CD4-positive, alpha-beta T cell treated with Interleukin-10 for 1 hour (primary cell): Measurements from ENCODE around the gene GPBP1L1.
"Not testable (repeated sequence)": the region's sequence is repeated elsewhere in the genome, so short reads cannot be mapped to it uniquely, and the experiment has no call there.

Experiments used
- DNase-seq: peaks from one replicate; pipeline ENCODE4 v3.0.0-alpha.2; 2020

Gene GPBP1L1, protein sequence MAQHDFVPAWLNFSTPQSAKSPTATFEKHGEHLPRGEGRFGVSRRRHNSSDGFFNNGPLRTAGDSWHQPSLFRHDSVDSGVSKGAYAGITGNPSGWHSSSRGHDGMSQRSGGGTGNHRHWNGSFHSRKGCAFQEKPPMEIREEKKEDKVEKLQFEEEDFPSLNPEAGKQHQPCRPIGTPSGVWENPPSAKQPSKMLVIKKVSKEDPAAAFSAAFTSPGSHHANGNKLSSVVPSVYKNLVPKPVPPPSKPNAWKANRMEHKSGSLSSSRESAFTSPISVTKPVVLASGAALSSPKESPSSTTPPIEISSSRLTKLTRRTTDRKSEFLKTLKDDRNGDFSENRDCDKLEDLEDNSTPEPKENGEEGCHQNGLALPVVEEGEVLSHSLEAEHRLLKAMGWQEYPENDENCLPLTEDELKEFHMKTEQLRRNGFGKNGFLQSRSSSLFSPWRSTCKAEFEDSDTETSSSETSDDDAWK

DNA sequence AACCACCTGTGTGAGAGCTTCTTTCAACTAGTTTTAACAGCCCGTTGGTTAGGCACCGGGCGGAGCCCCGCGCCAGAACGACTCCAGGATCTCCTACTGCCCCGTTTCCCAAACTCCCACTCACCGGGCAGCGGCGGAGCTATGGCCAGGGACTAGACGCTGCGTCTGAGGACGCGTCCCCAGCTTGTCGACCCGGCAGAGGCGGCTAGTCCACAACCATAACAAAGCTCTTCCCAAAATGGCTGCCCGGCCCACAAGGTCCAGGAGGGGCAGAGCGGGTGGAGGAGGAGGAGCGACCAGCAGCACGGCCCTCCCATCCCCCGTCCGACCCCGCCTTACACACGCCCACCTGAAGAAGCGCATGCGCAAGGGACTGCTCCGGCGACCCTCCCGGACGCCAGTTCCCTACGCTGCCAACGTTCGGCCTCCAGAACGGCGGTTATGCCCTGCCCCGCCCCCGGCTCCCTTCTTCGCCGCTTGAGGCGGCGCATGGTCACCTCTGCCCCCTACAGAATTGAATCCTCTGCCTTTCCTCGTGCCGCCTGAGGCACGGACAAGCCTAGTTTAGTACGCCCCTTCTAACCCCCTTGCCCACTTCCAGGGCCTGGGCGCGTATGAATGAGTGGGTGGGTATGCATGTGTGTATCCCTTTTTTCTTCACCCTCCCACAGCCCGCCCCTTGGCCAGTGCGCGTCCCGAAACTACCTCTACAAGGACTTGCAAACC lies at the start of gene GPBP1L1:
GPBP1L1 (minus strand) TSS at position 246 of the 726 bp plus-strand sequence. CDS start 27,446 bp downstream, outside the sequence.
- DNase-seq, result peak; percentile 98

DNA sequence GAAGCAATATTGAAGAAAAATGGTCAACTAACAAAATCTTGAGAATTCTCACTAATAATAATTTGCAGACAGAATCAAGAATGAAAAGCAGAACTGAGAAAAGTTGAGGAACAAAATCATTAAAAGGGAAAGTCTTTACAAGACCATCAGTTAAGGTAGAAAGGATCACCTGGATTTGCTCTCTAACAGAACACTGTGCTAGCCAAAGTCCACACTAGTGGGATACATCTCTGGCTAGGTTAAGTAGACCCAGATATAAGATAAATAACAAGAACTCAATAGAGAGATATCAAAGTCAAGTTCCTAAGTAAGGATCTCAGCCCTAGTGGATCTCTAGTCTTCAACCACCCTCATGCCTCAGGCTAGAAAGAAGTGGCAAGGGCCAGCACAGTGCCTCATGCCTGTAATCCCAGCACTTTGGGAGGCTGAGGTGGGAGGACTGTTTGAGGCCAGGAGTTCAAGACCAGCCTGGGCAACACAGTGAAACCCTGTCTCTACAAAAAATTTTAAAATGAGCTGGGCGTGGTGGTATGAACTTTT lies 44.5 kb upstream of the GPBP1L1 start:
- DNase-seq, result no peak

GRCh38 chr1:45730075-45730779 lies 43.9 kb upstream of the GPBP1L1 start:
- no peak for DNase-seq

DNA sequence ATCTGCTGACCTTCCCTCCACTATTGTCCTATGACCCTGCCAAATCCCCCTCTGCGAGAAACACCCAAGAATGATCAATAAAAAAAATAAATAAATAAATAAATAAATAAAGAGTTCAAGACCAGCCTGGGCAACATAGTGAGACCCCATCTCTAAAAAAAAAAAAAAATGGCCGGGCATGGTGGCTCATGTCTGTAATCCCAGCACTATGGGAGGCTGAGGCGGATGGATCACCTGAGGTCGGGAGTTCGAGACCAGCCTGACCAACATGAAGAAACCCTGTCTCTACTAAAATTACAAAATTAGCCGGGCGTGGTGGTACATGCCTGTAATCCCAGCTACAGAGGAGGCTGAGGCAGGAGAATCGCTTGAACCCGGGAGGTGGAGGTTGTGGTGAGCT lies 39.7 kb upstream of the GPBP1L1 start:
- not testable (repeated sequence) for DNase-seq

DNA sequence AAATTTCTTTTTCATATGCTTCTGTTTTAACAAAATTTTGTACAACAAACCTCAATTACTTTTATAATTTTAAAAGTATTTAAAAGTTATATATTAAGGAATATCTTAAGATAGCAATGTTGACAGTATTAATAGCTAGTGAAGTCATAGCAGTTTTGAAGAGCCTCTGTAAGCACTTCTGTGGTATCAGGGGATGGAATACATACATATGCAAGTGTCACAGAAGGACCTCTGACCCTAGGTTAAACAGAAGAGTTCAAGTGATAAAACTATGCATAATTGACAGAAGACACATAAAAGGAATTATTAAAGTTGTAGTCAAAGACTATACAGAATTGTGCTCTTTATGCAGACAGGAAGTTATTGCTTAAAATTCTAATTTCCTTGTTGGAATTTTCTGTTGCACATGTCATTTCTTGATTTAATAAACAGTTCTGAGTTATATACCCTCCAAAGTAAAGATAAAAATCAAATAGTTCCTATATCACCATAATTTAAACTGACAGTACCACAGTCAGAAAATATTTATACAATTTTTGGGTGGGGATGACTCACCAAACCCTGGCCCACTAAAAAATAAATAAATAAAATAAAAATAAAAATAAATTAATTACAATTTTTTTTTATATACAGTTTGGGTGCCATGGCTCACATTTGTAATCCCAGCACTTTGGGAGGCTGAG lies 37.1 kb upstream of the GPBP1L1 start:
- DNase-seq, result no peak

- DNase-seq, result no peak
Observed at GRCh38 chr1:45722809-45723208, 36.5 kb upstream of the GPBP1L1 start.

GRCh38 chr1:45721207-45721606 lies 34.9 kb upstream of the GPBP1L1 start:
- DNase-seq, result no peak

- no peak for DNase-seq
Observed at GRCh38 chr1:45718289-45718688, 32.0 kb upstream of the GPBP1L1 start.

DNA sequence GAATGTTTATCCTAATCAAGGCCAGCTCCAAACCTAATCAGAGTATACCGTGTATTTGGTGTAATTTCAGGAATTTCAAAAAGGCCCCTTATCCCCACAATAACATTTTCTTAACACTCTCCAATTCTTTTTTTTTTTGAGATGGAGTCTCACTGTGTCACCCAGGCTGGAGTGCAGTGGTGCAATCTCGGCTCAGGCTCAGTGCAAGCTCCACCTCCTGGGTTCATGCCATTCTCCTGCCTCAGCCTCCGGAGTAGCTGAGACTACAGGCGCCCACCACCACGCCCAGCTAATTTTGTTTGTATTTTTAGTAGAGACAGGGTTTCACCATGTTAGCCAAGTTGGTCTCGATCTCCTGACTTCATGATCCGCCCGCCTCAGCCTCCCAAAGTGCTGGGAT lies 31.1 kb upstream of the GPBP1L1 start:
- not testable (repeated sequence) for DNase-seq

- no peak for DNase-seq
Observed at GRCh38 chr1:45716700-45717099, 30.4 kb upstream of the GPBP1L1 start.

- no peak for DNase-seq
Observed at GRCh38 chr1:45713711-45714110, 27.4 kb upstream of the GPBP1L1 start.

GRCh38 chr1:45704637-45705036 lies 18.3 kb upstream of the GPBP1L1 start:
- DNase-seq, result no peak

GRCh38 chr1:45694823-45695222 lies 8.5 kb upstream of the GPBP1L1 start:
- no peak for DNase-seq

- DNase-seq, result not testable (repeated sequence)
Observed at GRCh38 chr1:45693811-45694210, 7.5 kb upstream of the GPBP1L1 start.

- peak; percentile 90 for DNase-seq
Observed at GRCh38 chr1:45687754-45688740, 1.7 kb upstream of the GPBP1L1 start, which contains the start of gene TMEM69. TMEM69 (plus strand) TSS chr1:45688181; CDS start chr1:45691069, 2,888 bp downstream.

DNA sequence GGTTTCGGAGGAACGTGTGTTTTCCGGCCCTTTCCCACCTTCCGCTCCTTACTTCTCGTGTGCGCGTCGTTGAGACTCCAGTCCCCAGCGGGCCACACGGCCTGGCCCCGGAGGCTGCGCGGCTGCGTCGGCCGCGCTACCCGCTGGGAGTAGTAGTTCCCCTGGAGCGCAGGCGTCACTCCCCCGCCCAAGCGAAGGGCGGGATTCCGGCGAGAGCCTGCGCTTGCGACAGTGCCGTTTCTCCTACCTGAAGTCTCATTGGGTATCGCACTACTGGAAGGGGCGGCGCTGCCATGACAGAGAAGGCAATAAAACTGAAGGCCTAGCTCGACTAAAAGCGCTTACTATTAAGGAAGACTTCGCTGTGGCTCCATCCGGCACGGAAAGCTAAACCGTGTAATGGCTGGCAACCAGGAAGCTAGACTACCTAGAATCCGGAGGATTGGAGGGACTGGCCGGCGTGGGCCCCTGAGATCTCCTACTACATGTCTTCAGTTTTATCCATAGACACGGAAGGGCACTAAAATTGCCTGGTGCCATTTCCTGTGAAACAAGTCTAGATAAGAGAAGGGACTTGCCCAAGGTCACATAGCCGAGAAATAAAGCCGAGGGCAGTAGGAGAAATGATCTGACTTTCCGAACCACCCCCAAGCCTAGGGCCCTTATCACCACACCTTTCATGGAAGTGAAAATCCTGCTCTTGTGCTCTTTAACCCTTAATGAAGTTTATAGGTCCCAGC lies 851 bp upstream of the GPBP1L1 start:
- peak; percentile 99 for DNase-seq

- DNase-seq, result peak; percentile 62
Observed at GRCh38 chr1:45686015-45686287, 382 bp downstream of the GPBP1L1 start.

DNA sequence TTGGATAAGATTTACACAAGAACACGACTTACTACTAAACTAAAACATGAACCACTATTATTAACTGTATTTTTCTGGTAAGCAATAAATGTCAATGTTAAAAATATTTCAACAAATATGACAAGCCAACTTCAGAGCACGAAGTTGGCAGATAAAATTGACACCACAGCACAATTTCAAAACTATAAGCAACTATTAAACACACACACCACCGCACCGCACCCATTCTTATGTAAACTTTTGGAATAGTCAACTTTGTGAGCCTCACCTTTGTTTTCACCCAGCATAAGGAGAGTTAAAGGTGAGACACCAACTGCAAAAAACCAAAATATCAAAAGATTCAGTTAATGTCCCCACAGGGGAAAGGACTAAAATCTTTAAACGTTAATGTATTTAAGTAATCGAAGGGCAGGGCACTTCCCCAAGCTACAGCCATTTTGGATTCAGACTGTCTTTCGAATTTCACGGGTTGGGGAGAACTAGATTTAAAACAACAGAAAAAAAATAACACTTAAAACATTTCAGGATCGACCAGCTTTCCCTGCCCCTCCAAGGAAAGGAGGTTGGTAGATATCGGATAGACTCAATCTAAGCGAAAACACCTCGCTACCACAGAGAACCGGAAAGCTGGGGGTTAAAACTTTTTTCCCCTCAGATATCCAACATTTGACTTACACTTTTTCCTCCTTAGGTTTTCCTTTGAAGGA lies 872 bp downstream of the GPBP1L1 start:
- peak; percentile 18 for DNase-seq

GRCh38 chr1:45684402-45684801 lies 1.9 kb downstream of the GPBP1L1 start:
- DNase-seq, result no peak

DNA sequence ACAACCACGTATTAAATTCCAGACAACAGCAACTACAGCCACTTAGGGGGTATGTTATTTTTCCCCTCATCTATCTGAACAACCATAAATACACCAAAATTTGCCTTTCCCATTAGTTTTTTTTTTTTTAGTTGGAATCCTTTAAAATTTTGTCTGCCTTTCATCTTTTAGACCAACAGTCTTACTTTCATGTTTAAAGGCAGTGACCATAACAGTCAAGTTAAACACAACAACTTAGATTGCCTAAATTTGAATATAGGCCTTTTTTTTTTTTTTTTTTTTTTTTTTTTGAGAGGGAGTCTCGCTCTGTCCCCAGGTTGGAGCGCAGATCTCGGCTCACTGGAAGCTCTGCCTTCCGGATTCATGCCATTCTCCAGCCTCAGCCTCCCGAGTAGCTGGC lies 3.4 kb downstream of the GPBP1L1 start:
- DNase-seq, result no peak
